ENCODE data around the gene FAM89B.

- no peak for TF ChIP-seq EZH2 (IDR thresholded peaks at IDR 0.05; ENCODE audit: borderline replicate concordance, insufficient read depth, low read depth, low read length, poor library complexity, severe bottlenecking)
- TF ChIP-seq CTCF (IDR thresholded peaks at IDR 0.05): no peak
These were observed 47.1 kb downstream of the FAM89B start for GRCh38 chr11:65619281-65619928.
